Measurements from ENCODE around the gene ARMC7.
"Not testable (repeated sequence)": the region's sequence is repeated elsewhere in the genome, so short reads cannot be mapped to it uniquely, and the experiment has no call there.

ARMC7 gene

DNA sequence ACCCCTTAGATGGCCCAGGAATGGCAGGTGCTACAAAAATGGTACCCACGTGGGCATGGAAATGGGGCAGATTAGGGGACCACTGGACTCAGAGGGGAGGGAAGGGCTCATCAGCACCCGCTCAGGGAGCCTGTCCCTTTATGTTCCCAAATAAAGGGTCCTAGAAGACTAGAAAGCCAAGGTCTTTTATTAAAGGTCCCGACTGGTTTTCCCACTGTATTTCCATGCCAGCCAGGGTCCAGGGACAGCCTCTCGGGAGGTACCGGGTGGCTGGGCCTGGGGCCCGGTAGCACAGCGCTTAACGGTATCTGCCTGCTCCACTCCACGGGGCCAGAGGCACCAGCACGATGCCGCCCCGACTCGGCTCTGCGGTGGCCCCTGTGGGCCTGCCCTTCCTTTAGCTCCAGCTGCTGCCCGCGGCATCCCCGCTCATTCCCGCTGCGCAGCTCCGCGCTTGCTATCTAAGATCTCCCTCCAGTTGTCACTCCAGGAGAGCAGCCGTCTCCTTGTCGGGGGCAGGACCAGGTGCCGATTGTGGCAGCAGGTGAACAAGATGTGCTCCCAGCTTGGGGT lies 20.4 kb downstream of the ARMC7 start:
- DNase-seq (ENCODE audit: low spot score): no peak

DNA sequence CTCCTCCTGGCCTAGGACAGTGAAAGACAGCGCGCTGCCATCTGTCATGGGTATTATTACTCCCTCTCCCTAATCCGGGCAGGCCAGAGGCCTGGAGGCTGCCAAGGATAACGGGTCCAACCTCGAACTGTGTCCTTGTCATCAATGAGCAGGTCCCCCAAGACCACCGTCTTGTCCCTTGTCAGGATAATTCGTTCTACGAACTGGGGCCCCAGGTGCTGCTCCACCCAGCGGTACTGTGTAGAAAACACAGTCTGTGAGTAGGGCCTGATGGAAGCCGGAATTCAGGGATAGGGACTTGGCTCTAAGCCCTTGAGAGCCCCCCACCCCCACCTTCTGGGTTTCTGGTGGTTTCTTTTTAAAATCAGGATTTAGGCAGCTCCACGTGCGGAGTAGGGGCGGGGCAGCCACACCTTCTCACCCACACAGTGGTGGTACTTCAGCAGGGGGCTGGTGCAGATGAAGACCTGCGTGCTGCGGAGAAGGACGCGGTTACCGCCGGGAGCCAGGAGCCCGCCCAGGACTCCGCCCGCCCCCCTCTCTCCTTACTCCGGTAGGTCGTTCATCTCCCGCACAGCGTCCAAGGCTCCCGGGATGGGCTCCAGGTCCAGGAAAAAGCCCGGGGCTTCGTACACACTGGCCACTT lies 21.0 kb downstream of the ARMC7 start:
- DNase-seq (ENCODE audit: low spot score): peak; percentile 60

DNA sequence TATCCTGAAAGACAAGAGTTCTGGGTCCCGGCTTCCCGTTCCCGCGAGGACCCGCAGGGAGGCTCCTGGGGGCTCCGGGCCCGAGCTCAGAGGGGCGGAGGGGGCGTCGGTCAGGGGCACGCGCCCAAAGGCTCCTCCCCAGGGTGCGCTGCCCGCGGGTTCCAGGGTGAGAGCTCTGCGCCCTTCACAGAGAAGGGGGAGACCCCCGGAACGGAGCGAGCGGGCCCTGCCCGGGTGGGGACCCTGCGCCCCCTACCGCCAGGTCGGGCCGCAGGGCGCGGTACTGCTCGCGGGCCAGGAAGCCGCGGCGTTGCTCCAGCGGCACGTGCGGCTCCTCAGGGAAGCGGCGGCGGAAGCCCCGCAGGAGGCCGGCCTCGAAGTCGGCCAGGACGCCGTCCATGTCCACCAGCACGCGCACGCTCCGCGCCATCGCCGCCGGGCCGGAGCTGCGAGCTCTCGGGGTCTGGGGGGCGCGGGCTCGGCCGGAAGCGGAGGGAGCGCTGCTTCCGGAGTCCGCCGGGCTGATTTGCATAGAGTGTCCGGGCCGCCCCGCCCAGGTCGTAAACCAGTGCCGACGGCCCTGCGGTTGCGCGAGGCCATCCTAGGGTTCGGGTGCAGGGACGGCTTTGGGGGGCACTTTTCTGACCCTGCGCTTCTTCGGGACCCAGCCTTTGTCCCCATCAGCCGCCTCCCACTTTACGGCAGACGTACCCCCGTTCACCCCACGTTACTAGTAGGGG lies 21.7 kb downstream of the ARMC7 start, which contains the start of gene NT5C:
TSS of gene NT5C (minus strand) at position 465 of the 740 bp plus-strand sequence. CDS start at position 430, 35 bp downstream.
- DNase-seq (ENCODE audit: low spot score): peak; percentile 94

DNA sequence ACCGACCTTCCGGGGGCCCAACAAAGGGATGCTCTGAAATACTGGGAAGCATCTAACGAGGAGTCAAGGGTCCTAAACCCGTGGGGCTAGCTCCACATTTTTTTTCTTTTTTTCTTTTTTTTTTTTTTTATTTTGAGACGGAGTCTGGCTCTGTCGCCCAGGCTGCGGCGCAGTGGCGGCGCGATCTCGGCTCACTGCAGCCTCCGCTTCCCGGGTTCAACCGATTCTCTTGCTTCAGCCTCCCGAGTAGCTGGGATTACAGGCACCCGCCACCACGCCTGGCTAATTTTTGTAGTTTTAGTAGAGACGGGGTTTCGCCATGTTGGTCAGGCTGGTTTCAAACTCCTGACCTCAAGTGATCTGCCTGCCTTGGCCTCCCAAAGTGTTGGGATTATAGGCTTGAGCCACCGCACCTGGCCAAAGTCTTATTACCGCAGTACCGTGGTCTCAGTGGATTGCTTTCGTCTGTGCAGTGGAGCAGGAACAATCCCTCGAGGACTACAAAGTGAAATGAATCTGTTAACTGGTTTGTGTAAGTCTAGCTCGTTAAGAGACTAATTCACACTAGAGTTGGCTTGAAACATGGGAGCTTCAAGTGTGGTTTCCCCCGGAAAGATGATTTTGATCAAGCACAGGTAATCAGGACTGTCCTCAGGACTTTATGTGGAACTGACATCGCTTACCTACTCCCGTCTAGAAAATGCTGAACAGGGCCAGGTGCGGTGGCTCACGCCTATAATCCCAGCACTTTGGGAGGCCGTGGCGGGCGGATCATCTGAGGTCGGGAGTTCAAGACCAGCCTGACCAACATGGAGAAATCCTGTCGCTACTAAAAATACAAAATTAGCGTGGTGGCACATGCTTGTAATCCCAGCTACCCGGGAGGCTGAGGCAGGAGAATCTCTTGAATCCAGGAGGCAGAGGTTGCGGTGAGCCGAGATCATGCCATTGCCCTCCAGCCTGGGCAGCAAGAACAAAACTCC lies 22.5 kb downstream of the ARMC7 start:
- not testable (repeated sequence) for DNase-seq (ENCODE audit: low spot score)

DNA sequence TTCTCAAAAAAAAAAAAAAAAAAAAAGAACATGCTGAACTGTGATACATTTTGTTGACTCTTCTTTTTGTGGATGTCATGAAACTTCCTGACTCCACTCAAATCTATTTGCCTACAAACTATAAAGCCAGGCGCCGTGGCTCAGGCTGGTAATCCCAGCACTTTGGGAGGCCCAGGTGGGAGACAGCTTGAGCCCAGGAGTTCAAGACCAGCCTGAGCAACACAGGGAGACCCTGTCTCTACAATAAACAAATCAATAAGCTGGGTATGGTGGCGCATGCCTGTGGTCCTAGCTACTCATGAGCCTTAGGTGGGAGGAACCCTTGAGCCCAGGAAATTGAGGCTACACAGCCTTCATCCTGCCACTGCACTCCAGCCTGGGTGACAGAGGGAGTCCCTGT lies 23.2 kb downstream of the ARMC7 start:
- DNase-seq (ENCODE audit: low spot score): no peak

GRCh38 chr17:75133607-75134347 lies 24.0 kb downstream of the ARMC7 start:
- not testable (repeated sequence) for DNase-seq (ENCODE audit: low spot score)

- no peak for DNase-seq (ENCODE audit: low spot score)
Observed at GRCh38 chr17:75135452-75135851, 25.7 kb downstream of the ARMC7 start.

DNA sequence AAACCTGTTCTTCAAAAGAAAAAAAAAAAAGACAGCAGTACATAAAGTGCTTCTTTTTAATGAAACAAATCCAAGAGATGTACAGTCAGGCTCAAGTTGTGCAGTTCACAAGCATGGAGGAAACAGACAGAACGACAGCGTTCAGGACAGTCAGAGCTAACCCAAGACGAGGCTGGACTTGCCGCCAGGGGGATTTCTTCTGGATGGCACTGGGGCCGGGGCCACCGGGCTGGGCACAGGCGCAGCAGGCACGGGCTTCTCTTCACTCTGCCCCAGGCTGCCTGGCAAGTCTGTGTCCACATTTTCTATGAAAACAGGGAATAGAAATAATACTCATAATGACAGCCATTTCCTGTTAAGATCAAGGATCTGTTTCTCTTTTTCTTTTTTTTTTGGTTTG lies 26.2 kb downstream of the ARMC7 start:
- no peak for DNase-seq (ENCODE audit: low spot score)

- not testable (repeated sequence) for DNase-seq (ENCODE audit: low spot score)
Observed at GRCh38 chr17:75137762-75138161, 28.0 kb downstream of the ARMC7 start.

- DNase-seq (ENCODE audit: low spot score): no peak
Observed at GRCh38 chr17:75138519-75138918, 28.8 kb downstream of the ARMC7 start.

DNA sequence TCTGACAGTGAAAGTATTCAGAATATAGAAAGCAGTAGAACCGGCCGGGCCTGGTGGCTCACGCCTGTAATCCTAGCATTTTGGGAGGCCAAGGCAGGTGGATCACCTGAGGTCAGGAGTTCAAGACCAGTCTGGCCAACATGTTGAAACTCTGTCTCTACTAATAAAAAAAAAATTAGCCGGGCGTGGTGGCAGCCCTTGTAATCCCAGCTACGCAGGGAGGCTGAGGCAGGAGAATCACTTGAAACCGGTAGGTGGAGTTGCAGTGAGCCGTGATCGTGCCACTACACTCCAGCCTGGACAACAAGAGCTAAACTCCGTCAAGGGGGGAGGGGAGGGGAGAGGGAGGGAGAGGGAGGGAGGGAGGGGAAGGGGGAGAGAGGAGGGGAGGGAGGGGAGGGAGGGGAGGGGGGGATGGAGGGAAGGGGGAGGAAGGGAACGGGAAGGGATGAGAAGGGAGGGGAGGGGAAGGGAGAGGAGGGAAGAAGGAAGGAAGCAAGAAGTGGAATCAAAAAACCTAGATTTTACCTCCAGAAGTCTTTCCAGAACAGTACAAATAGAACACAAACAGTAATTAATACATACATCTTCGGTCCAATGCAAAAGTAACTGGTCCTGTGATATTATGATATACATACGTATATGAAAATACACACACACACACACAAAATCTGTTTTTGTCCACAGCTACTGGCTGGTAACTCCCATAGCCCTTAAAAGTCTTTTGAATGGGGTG lies 32.6 kb downstream of the ARMC7 start:
- DNase-seq (ENCODE audit: low spot score): no peak

DNA sequence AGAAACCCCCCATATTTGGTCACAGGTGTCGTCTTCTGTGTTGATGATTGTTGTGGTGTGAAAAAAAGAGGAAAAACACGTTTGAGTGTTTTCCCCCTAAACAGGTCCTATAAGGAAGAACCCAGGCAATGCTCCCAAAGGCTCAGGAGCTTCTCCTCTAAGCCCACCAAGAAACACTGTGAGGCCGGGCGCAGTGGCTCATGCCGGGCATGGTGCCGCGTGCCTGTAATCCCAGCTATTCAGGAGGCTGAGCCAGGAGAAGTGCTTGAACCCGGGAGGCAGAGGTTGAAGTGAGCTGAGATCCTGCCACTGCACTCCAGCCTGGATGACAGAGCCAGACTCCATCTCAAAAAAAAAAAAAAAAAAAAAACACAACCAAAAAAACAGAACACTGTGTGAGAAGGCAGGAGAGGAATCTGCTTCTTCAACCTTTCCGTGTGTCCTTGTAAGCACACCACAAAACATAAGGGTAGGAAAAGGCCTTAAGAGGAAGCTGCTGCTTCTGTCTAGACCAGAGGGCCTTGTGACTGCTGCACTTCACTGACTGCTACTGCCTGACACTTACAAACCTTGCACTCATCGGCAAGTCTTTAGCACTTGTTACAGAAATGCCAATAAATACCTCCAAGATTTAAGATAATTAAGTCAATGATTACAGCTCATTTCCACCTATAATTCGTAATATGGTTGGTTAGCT lies 35.2 kb downstream of the ARMC7 start:
- no peak for DNase-seq (ENCODE audit: low spot score)

- no peak for DNase-seq (ENCODE audit: low spot score)
Observed at GRCh38 chr17:75146592-75146991, 36.8 kb downstream of the ARMC7 start.

GRCh38 chr17:75147878-75148546 lies 38.2 kb downstream of the ARMC7 start:
- no peak for DNase-seq (ENCODE audit: low spot score)

DNA sequence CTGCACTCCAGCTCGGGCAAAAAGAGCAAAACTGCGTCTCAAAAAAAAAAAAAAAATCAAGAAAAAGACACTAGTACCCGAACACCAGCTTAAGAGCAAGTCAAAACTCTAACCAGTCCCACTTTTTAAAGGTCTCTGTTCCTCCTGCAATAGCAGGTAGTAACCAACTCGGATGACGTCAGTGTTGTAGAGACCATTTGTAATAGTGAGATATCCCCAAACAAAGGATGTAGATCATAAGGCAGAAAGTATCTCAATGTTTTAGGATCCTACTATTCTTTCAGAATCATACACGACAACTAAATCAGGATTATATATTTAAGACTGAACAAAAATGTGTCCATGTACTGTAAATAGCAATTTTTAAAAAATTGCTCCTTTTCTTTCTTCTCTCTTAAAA lies 42.2 kb downstream of the ARMC7 start:
- DNase-seq (ENCODE audit: low spot score): no peak

DNA sequence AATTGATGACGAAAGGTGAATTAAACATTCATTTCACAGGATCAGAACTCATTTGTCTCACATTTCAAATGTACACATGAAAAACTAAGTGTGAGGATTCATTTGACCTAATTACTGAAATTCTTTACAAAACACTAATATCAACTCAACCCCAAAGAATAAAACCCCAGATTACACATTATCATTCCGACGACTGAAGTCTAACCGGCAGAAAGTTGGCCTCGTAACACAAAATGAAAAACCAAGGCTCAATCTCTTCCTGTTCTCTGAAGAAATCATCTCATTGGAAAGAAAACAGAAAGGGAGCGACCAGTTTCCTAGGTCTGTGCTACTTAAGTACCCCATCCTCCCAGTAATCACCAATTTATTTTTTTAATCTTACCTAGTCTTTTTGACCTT lies 42.8 kb downstream of the ARMC7 start:
- no peak for DNase-seq (ENCODE audit: low spot score)

DNA sequence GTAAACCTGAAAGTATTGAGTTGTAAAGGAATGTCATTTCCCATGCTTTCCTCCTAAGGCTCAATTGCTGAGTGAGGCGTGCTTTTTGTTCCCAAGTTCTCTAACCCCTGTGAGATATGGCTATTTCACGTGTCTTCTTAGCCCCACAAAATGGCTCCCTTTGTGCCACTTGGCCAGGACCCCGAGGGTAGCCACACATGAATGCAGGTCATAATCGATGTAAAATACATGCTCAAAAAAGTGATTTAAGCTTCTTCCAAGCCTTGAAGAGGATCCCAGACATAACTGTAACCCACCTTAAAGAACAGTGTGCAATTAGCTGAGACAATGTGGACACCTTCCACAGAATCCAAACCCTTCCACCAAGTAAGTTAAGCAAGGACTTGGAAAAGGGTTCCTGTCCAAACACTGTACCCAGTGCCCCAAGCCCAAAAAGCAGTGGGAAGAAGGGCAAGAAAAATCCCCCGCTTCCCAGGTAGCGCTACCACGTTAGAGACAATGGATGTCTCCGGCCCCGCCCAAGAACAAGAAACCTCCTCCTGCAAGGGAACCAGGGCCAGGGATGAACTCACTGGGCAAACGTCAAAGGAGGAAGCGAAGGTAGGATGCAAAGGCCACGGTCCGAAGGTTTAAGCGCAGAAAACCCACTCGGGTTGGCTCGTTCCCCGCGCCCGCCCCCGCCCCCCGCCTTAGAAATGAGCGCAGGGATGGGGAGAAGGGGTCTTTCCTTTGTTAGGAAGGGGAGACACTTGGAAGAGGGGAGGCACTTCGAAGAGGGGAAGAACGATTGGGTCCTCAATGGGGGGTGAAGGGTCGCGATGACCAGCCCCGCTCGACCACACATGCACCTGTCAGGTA lies 43.4 kb downstream of the ARMC7 start:
- peak; percentile 41 for DNase-seq (ENCODE audit: low spot score)

DNA sequence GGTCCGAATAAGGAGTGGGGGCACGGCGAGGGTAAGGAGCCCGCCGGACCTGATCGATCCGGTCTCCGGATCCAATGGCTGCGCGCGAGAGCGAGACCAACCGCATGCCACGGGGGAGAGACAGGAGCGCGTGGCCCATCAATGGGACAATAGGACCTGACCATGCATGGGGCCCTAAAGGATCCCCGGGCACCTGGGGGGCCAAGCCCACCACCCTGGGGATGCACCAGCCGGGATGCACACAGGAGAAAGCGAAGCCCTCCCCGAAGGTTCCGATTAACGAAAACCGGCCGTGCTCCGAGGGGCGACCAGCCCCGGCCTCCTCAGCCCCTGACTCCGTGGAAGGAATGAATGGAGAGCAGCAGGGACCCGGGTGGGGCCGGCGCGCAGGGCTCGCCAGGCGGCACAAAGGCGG lies 44.0 kb downstream of the ARMC7 start:
- DNase-seq (ENCODE audit: low spot score): peak; percentile 33
